IPS-20b (cell line): ENCODE measurements around the gene LPAR3.

Source experiments
- H3K27ac ChIP-seq: one replicate; pipeline ENCODE4 v1.5.1; 2013; ENCODE audit warnings: low read length
- H3K27me3 ChIP-seq: 2 replicates; pipeline ENCODE4 v1.6.1; 2013; ENCODE audit warnings: mild to moderate bottlenecking, low read length, inconsistent platforms; ENCODE audit not compliant: insufficient read depth
- H3K36me3 ChIP-seq: 2 replicates; pipeline ENCODE4 v1.6.1; 2013; ENCODE audit warnings: low read depth, mild to moderate bottlenecking, inconsistent platforms, low read length, moderate library complexity; ENCODE audit not compliant: insufficient read depth
- H3K4me1 ChIP-seq: 2 replicates; pipeline ENCODE4 v1.6.1; 2013; ENCODE audit warnings: mild to moderate bottlenecking, control low read depth, inconsistent platforms, low read length, moderate library complexity; ENCODE audit not compliant: insufficient read depth
- H3K4me3 ChIP-seq: 2 replicates; pipeline ENCODE4 v1.5.1; 2013; ENCODE audit warnings: mild to moderate bottlenecking, low read length, inconsistent platforms
- H3K9ac ChIP-seq: 2 replicates; pipeline ENCODE4 v1.6.1; 2013; ENCODE audit warnings: low read depth, mild to moderate bottlenecking, inconsistent platforms, low read length, moderate library complexity
- H3K9me3 ChIP-seq: 2 replicates; pipeline ENCODE4 v1.6.1; 2013; ENCODE audit warnings: mild to moderate bottlenecking, low read depth, low read length, inconsistent platforms; ENCODE audit not compliant: insufficient read depth

Gene LPAR3

GRCh38 chr1:84839544-84839943 lies 53.5 kb downstream of the LPAR3 start:
- Histone ChIP-seq H3K4me1 (no peaks in the 10 kb centered on the region), H3K4me3 (no peak overlapping the region), H3K9ac (no peak overlapping the region), H3K36me3 (no peaks in the 10 kb centered on the region), H3K9me3 (no peaks in the 10 kb centered on the region), H3K27me3 (no peaks in the 10 kb centered on the region), H3K27ac (no peak overlapping the region)

- Histone ChIP-seq H3K4me1 (no peaks in the 10 kb centered on the region), H3K9me3 (no peaks in the 10 kb centered on the region), H3K36me3 (no peaks in the 10 kb centered on the region), H3K27me3 (no peaks in the 10 kb centered on the region), H3K4me3 (no peak overlapping the region), H3K9ac (no peak overlapping the region), H3K27ac (no peak overlapping the region)
Measured at GRCh38 chr1:84836145-84836544, 56.9 kb downstream of the LPAR3 start.

- Histone ChIP-seq H3K4me3 (no peak overlapping the region), H3K9ac (no peak overlapping the region), H3K27ac (no peak overlapping the region), H3K36me3 (no peaks in the 10 kb centered on the region), H3K27me3 (no peaks in the 10 kb centered on the region), H3K9me3 (no peaks in the 10 kb centered on the region), H3K4me1 (no peaks in the 10 kb centered on the region)
Measured at GRCh38 chr1:84835169-84835568, 57.8 kb downstream of the LPAR3 start.

DNA sequence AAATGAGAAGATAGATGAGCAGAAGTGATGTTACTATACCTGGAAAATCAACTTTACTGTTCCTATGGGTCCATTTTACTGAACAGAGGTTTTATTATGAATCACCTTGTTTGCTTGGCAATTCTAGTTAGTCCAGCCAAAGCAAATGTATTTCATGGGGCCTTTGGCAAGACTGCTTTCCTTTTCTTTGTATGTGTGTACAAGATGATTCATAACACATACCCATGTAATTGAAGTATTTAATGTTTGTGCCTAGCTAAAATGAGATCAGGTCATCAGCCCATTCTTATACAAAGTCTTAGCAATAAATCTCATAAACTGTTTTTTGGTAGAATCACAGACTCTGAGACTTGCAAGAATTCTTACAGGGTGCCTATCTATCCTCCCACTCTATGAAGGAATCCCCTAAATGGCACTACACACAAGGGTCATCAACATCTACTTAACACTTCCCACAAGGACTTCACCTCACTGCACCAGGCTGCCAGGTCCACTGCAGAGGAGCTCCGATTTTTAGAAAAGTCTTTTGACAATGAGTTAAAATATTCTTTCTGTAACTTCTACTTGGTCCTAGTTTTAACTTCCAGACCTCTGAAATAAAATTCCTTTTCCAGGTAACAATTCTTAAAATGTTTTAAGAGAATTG lies 58.5 kb downstream of the LPAR3 start:
- no peak overlapping the region for H3K27ac ChIP-seq
- H3K9ac ChIP-seq = no peak overlapping the region
- no peak overlapping the region for H3K4me3 ChIP-seq

DNA sequence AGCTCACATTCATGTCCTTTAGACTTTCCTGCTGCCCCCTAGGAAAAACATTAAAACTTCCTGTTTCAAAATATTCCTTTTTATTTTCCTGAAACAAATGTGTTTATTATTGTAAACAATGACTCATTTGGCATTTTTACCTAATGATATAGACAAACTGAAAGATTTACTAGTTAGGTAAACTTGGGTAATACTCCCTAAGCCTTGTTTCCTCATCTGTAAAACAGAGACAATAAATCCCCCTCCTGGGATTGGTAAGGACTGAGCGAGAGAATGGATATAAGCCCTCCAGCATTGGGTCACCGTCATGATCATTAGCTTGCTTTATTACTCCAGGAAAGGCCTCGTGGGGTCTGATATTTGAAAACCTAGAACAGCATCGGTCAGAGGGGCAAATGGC lies 59.8 kb downstream of the LPAR3 start:
- no peak overlapping the region for H3K4me3 ChIP-seq
- no peaks in the 10 kb centered on the region for H3K27me3 ChIP-seq
- H3K9me3 ChIP-seq = no peaks in the 10 kb centered on the region
- H3K27ac ChIP-seq = no peak overlapping the region
- no peak overlapping the region for H3K9ac ChIP-seq
- H3K4me1 ChIP-seq = no peaks in the 10 kb centered on the region
- no peaks in the 10 kb centered on the region for H3K36me3 ChIP-seq

More for the DNA sequence above, 58.5 kb downstream of the LPAR3 start:
- Histone ChIP-seq H3K4me1 (no peaks in the 10 kb centered on the region), H3K27me3 (no peaks in the 10 kb centered on the region), H3K9me3 (no peaks in the 10 kb centered on the region), H3K36me3 (no peaks in the 10 kb centered on the region)

- H3K27ac ChIP-seq = no peak overlapping the region
- H3K4me1 ChIP-seq = 0 out of 2 replicates have a peak, but pooled peaks cover 3% of the 10 kb centered on the region
- H3K36me3 ChIP-seq = no peaks in the 10 kb centered on the region
- H3K27me3 ChIP-seq = no peaks in the 10 kb centered on the region
- H3K4me3 ChIP-seq = no peak overlapping the region
- no peaks in the 10 kb centered on the region for H3K9me3 ChIP-seq
- H3K9ac ChIP-seq = no peak overlapping the region
Measured at GRCh38 chr1:84830136-84830535, 62.9 kb downstream of the LPAR3 start.

- Histone ChIP-seq H3K4me1 (peaks cover 8% of the 10 kb centered on the region; the same call in 1 of the 2 replicates), H3K27ac (no peak overlapping the region)
Measured at GRCh38 chr1:84827976-84828375, 65.0 kb downstream of the LPAR3 start.

DNA sequence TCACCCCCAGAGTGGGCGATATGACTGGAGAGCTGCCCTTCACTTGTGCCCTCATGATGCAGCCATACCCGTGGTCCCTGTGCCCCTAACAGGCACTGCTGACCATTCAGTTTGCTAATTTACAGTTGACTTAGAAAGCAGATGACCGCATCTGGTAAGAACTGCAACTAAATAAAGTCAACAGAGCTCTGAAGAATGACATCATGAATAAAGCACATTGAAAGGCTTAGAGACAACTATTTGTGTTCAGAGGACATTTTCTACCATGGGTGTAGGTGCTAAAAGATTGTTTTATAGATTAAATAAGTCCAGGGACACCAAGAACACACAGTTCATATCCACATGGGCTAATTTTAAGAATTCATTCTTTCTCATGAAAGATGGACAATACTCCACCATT lies 65.5 kb downstream of the LPAR3 start:
- peaks cover 12% of the 10 kb centered on the region for H3K4me1 ChIP-seq
- H3K27ac ChIP-seq = no peak overlapping the region
- no peaks in the 10 kb centered on the region for H3K9me3 ChIP-seq
- H3K9ac ChIP-seq = no peak overlapping the region
- H3K36me3 ChIP-seq = no peaks in the 10 kb centered on the region
- H3K27me3 ChIP-seq = no peaks in the 10 kb centered on the region
- H3K4me3 ChIP-seq = no peak overlapping the region

More at GRCh38 chr1:84827976-84828375, 65.0 kb downstream of the LPAR3 start:
- Histone ChIP-seq H3K9me3 (no peaks in the 10 kb centered on the region), H3K9ac (no peak overlapping the region), H3K36me3 (no peaks in the 10 kb centered on the region), H3K27me3 (no peaks in the 10 kb centered on the region), H3K4me3 (no peak overlapping the region)

- Histone ChIP-seq H3K4me1 (peaks cover 27% of the 10 kb centered on the region), H3K9me3 (no peaks in the 10 kb centered on the region), H3K27me3 (no peaks in the 10 kb centered on the region), H3K27ac (no peak overlapping the region), H3K9ac (no peak overlapping the region), H3K36me3 (no peaks in the 10 kb centered on the region), H3K4me3 (no peak overlapping the region)
Measured at GRCh38 chr1:84825161-84825560, 67.8 kb downstream of the LPAR3 start.

GRCh38 chr1:84823991-84824390 lies 69.0 kb downstream of the LPAR3 start:
- H3K27ac ChIP-seq = no peak overlapping the region
- H3K9me3 ChIP-seq = no peaks in the 10 kb centered on the region
- no peak overlapping the region for H3K4me3 ChIP-seq
- H3K4me1 ChIP-seq = peaks cover 27% of the 10 kb centered on the region
- H3K27me3 ChIP-seq = no peaks in the 10 kb centered on the region
- H3K36me3 ChIP-seq = no peaks in the 10 kb centered on the region
- H3K9ac ChIP-seq = no peak overlapping the region

GRCh38 chr1:84823511-84823910 lies 69.5 kb downstream of the LPAR3 start:
- Histone ChIP-seq H3K27ac (no peak overlapping the region), H3K4me3 (no peak overlapping the region), H3K27me3 (no peaks in the 10 kb centered on the region), H3K4me1 (peaks cover 27% of the 10 kb centered on the region), H3K36me3 (no peaks in the 10 kb centered on the region), H3K9ac (no peak overlapping the region), H3K9me3 (no peaks in the 10 kb centered on the region)

DNA sequence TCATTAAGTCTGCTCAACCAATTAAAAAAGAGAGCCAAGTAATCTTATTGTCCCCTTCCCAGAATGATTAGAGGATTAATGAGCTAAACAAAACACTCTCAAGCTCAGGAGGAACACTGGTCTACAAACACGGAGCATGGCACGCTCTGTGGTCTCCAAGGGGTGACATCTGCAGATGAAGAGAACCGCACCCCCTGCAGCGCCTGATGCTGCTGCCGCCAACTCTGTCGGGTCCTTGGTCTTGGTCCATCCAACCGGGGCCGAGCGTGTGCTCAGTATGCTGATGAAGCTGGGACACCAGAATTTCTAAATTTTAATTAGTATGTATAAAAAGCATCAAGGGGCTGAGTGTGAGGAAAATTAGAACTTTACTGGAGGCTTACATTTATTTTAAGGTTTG lies 82.7 kb downstream of the LPAR3 start:
- Histone ChIP-seq H3K36me3 (no peaks in the 10 kb centered on the region), H3K27ac (no peak overlapping the region), H3K27me3 (no peaks in the 10 kb centered on the region), H3K4me3 (no peak overlapping the region), H3K9ac (no peak overlapping the region), H3K4me1 (no peaks in the 10 kb centered on the region), H3K9me3 (no peaks in the 10 kb centered on the region; the same call in 1 of the 2 replicates)
